ENCODE data around the gene DHRSX. TPM values are rescaled to one million over a fixed set of nuclear protein-coding genes. Genes with fewer than 3 reads are reported as not detected.
"Not testable (repeated sequence)": the region's sequence is repeated elsewhere in the genome, so short reads cannot be mapped to it uniquely, and the experiment has no call there.

Gene DHRSX
- total RNA-seq, 3 donors from 2014 or later, result 24.9 to 52.4 (median 37.5) TPM

DNA sequence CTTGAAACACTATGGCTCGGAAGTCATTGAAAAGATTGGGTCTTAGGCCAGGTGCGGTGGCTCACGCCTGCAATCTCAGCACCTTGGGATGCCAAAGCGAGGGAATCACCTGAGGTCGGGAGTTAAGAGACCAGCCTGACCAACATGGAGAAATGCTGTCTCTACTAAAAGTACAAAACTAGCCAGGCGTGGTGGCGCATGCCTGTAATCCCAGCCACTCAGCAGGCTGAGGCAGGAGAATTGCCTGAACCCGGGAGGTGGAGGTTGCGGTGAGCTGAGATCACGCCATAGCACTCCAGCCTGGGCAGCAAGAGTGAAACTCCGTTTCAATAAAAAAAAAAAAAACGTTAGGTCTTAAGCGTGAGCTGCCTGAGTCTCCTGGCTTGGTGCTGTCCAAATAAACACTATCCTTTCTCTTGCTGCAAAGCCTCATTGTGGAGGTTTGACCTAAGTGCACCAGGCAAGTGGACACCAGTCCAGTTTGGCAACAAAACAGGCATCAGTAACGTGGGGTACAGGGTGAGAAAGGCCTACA, 185.9 kb downstream of the DHRSX start:
- TF ChIP-seq, protein P1, sequence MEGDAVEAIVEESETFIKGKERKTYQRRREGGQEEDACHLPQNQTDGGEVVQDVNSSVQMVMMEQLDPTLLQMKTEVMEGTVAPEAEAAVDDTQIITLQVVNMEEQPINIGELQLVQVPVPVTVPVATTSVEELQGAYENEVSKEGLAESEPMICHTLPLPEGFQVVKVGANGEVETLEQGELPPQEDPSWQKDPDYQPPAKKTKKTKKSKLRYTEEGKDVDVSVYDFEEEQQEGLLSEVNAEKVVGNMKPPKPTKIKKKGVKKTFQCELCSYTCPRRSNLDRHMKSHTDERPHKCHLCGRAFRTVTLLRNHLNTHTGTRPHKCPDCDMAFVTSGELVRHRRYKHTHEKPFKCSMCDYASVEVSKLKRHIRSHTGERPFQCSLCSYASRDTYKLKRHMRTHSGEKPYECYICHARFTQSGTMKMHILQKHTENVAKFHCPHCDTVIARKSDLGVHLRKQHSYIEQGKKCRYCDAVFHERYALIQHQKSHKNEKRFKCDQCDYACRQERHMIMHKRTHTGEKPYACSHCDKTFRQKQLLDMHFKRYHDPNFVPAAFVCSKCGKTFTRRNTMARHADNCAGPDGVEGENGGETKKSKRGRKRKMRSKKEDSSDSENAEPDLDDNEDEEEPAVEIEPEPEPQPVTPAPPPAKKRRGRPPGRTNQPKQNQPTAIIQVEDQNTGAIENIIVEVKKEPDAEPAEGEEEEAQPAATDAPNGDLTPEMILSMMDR (IDR thresholded peaks at IDR 0.05), result no peak
- intact Hi-C loops (cut with DNase I, micrococcal nuclease), result no loop called here
- no peaks in the 10 kb centered on the region for H3K36me3 ChIP-seq (ENCODE audit: low read depth)
- H3K4me3 ChIP-seq, result no peak overlapping the region
- peaks cover 4% of the 10 kb centered on the region for H3K9me3 ChIP-seq
- H3K4me1 ChIP-seq (ENCODE audit: low read depth), result no peaks in the 10 kb centered on the region
- ATAC-seq (no peak), DNase-seq (no peak)

DNA sequence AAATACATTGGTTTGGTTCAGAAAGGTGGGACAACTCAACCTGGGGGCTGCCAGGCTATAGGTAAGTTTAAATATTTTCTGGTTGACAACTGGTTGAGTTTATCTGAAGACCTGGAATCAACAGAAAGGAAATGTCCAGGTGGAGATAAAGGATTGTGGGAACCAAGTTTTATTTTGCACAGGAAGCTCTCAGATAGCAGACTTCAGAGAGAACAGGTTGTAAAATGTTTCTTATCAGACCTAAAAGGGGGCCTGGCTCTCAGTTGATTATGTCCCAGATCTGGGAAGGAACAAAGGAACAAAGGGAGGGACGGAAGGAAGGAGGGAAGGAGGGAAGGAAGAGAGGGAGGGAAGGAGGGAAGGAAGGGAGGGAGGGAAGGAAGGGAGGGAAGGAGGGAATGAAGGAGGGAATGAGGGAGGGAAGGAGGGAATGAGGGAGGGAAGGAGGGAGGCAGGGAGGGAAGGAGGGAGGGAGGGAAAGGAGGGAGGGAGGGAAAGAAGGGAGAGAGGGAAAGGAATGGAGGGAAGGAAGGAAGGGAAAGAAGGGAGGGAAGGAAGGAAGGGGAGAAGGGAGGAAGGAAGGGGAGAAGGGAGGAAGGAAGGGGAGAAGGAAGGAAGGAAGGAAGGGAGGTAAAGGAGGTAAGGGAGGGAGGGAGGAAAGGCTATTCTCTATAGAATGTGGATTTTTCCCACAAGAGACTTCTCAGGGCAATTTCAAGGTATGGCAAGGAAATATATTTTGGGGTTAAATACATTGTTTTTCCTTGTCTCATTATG, 186.7 kb downstream of the DHRSX start:
- no peak overlapping the region for H3K4me3 ChIP-seq
- intact Hi-C loops (cut with DNase I, micrococcal nuclease), result no loop called here
- no peaks in the 10 kb centered on the region for H3K36me3 ChIP-seq (ENCODE audit: low read depth)
- TF ChIP-seq, protein P1 (IDR thresholded peaks at IDR 0.05), result no peak
- H3K9me3 ChIP-seq, result peaks cover 4% of the 10 kb centered on the region
- no peak for ATAC-seq
- H3K4me1 ChIP-seq (ENCODE audit: low read depth), result no peaks in the 10 kb centered on the region
- no peak for DNase-seq

DNA sequence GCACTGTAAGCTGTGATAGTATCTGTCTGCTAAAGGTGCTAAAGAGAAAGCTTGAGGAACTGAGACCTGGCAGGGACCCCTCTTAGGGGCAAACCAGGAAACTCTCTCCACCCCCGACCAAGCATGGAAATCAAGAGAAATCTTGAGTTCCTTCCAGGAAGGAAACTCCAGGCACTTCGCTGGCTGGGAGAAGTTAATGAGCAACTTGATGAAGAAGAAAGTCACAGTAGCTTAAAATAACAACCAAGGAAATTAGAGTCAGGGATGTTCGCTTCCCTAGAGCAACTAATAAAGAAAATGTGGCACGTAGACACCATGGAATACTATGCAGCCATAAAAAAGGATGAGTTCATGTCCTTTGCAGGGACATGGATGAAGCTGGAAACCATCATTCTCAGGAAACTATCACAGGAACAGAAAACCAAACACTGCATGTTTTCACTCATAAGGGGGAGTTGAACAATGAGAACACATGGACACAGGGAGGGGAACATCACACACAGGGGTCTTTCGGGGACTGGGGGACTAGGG, 188.7 kb downstream of the DHRSX start:
- H3K9me3 ChIP-seq; intact Hi-C loops (cut with DNase I, micrococcal nuclease); ATAC-seq; H3K4me3 ChIP-seq; H3K4me1 ChIP-seq (ENCODE audit: low read depth); H3K36me3 ChIP-seq (ENCODE audit: low read depth); DNase-seq: not testable (repeated sequence)

DNA sequence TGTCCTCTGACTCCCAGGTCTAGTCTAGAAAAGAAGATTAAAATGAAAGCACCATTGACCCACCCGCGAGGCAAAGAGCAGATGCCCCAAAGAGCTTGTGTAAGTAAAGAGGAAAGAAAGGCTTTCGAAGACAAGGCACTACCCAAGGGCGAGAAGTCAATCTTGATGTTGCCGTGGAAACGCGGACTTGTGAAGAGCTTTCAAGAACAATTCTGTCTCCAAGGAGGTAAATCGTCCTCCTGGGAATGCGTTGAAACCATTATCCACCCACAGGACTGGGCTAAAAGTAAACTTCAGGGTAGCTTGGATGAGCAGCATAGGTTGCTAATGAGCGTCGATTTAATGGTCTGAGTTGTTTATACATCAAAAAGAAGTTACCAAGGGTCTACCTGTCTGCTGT, 189.3 kb downstream of the DHRSX start:
- intact Hi-C loops (cut with DNase I, micrococcal nuclease), result no loop called here
- Histone ChIP-seq H3K9me3 (peaks cover 4% of the 10 kb centered on the region), H3K4me3 (no peak overlapping the region), H3K36me3 (ENCODE audit: low read depth) (no peaks in the 10 kb centered on the region), H3K4me1 (ENCODE audit: low read depth) (no peaks in the 10 kb centered on the region)
- ATAC-seq, result no peak
- TF ChIP-seq, protein P1 (IDR thresholded peaks at IDR 0.05), result no peak
- no peak for DNase-seq

DNA sequence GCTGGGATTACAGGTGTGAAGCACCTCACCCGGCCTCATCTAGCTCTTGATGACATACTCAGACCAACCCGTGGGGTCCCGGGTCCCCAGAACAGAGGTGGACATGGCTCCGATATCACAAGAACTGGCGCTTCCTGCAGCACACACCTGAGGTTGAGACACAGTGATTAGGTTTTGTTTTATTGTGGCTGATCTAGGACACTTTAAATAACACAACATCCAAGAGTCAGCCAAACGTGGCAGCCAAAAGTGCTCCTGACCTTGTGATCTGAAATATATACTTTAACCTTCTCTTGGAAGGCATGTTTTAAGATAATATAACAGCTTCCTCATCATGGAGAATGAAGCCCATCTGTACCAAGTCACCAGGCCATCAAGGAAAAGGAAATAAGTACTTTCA, 198.9 kb downstream of the DHRSX start:
- Histone ChIP-seq H3K4me1 (ENCODE audit: low read depth) (no peaks in the 10 kb centered on the region), H3K36me3 (ENCODE audit: low read depth) (no peaks in the 10 kb centered on the region), H3K4me3 (no peak overlapping the region), H3K9me3 (no peaks in the 10 kb centered on the region)
- intact Hi-C loops (cut with DNase I, micrococcal nuclease), result no loop called here
- no peak for ATAC-seq
- TF ChIP-seq, protein P1 (IDR thresholded peaks at IDR 0.05), result no peak
- DNase-seq, result no peak

DNA sequence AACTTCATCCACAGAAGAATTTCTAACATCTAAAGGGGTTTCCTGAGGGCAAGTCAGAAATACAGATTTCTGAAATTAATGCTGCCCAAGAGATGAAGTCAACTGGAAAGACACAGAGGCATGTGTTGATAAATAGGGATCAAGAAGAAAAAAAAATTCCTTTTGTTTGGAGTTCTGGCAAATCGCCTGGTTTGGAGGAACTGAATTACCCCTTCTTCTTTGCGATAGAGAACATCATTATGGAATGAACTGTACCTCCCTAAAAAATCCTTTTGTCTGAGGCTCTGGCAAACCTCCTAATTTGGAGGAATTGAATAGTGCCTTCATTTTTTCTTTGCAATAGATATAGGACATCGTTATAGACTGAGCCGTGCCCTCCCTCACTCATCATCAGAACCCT, 200.9 kb downstream of the DHRSX start:
- Histone ChIP-seq H3K9me3 (no peaks in the 10 kb centered on the region), H3K36me3 (ENCODE audit: low read depth) (no peaks in the 10 kb centered on the region), H3K4me1 (ENCODE audit: low read depth) (no peaks in the 10 kb centered on the region), H3K4me3 (no peak overlapping the region)
- DNase-seq, result no peak
- no peak for ATAC-seq
- TF ChIP-seq, protein P1 (IDR thresholded peaks at IDR 0.05), result no peak
- intact Hi-C loops (cut with DNase I, micrococcal nuclease), result no loop called here
